GM21717 (cell line): ENCODE results near the gene CWF19L1.

Experiments used
- ATAC-seq: cut with Tn5 transposase; IDR thresholded peaks from one replicate; pipeline ENCODE4 v1.9.1; 2021; ENCODE audit warnings: mild to moderate bottlenecking, moderate library complexity; ENCODE audit not compliant: unreplicated experiment

The CWF19L1 gene

DNA sequence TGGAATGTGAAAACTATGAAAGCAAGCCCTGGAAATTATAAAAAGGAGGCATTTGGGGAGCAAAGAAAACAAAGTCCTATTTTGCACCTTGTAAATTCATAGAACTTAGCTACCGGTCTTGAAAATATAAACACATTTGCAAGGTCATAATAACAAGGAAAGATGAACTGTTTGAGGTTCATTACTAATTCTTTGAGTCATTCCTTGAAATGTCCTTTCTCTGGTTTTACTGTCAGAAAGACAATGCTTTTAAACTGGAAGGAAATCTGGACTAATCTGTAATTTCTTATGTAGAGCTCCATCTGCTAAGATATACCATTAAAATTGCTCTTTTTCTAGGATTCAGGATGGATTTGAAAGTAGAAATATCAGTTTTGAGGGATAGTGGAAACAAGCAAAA is 83.0 kb downstream of the CWF19L1 start:
- ATAC-seq, result no peak

DNA sequence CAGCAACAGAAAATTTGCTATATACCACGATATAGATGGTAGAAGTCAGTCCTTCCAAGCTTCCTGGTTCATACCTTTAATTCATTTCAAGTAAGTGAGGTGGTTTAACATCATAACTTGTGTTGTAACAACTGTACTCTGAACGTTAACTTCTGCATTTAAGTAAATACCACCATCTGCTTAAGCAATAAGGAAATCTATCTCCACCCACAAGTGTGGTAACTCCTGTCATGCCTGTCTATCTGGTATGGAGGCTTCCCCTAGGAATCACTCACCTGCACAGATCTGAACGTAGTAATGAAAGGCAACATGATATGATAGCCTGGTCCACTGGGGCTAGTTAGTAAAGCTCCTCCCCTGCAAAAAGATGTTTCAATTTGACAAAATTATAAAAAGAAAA is 84.0 kb downstream of the CWF19L1 start:
- no peak for ATAC-seq

DNA sequence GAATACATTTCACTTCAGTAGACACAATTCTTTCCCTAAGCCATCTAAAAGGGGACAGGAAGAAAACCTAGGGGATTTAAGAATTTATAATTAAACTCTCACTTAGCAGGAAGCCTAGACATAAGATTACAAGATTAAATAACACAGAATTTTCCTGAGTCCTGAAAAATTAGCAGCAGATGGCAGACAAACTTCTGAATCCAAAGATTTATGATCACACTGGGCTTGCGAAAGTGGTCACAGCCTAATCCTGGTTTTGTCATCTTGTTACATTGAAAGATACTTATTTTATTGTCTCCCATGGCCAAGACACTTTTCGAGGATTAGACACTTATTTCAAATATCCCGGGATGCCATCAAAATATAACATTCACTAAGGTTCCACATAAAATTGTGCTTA is 84.5 kb downstream of the CWF19L1 start:
- no peak for ATAC-seq
